HEK293 (cell line): ENCODE measurements around the gene SLC30A5.

Experiments
- BCL6B ChIP-seq: fragments of 450-650 bp; formaldehyde crosslinking; IDR thresholded peaks from 2 replicates; pipeline ENCODE4 v1.5.1; 2017; ENCODE audit warnings: missing biosample characterization, missing genetic modification characterization
- HIC1 ChIP-seq: fragments of 450-650 bp; formaldehyde crosslinking; IDR thresholded peaks from 2 replicates; pipeline ENCODE4 v1.5.1; 2016; ENCODE audit warnings: missing biosample characterization, missing genetic modification characterization
- KLF10 ChIP-seq: fragments of 450-650 bp; IDR thresholded peaks from 2 replicates; pipeline ENCODE4 v1.5.1; 2018; ENCODE audit warnings: missing biosample characterization, mild to moderate bottlenecking, missing genetic modification characterization
- KLF9 ChIP-seq: fragments of 450-650 bp; formaldehyde crosslinking; IDR thresholded peaks from 2 replicates; pipeline ENCODE4 v1.5.1; 2016; ENCODE audit warnings: missing biosample characterization, missing genetic modification characterization, low read depth
- PRDM6 ChIP-seq: fragments of 450-650 bp; formaldehyde crosslinking; IDR thresholded peaks from 2 replicates; pipeline ENCODE4 v1.5.1; 2017; ENCODE audit warnings: missing biosample characterization, missing genetic modification characterization
- SCRT1 ChIP-seq: fragments of 450-650 bp; formaldehyde crosslinking; IDR thresholded peaks from 2 replicates; pipeline ENCODE4 v1.5.1; 2016; ENCODE audit warnings: missing biosample characterization, missing genetic modification characterization, borderline replicate concordance
- ZBTB11 ChIP-seq: fragments of 450-650 bp; formaldehyde crosslinking; conservative IDR thresholded peaks from 2 replicates; pipeline ENCODE4 v1.5.1; 2016; ENCODE audit warnings: low read depth, missing biosample characterization, missing genetic modification characterization
- ZFP41 ChIP-seq: fragments of 450-650 bp; formaldehyde crosslinking; IDR thresholded peaks from 2 replicates; pipeline ENCODE4 v1.5.1; 2016; ENCODE audit warnings: missing biosample characterization, missing genetic modification characterization, borderline replicate concordance
- ZNF2 ChIP-seq: fragments of 450-650 bp; formaldehyde crosslinking; IDR thresholded peaks from 2 replicates; pipeline ENCODE4 v1.5.1; 2016; ENCODE audit warnings: missing biosample characterization, missing genetic modification characterization
- ZNF266 ChIP-seq: fragments of 450-650 bp; formaldehyde crosslinking; IDR thresholded peaks from 2 replicates; pipeline ENCODE4 v1.5.1; 2016; ENCODE audit warnings: missing biosample characterization, missing genetic modification characterization, low read depth
- ZNF350 ChIP-seq: fragments of 450-650 bp; formaldehyde crosslinking; IDR thresholded peaks from 2 replicates; pipeline ENCODE4 v1.5.0; 2017; ENCODE audit warnings: missing biosample characterization, mild to moderate bottlenecking, missing genetic modification characterization
- ZNF518A ChIP-seq: fragments of 450-650 bp; formaldehyde crosslinking; conservative IDR thresholded peaks from 2 replicates; pipeline ENCODE4 v1.5.1; 2016; ENCODE audit warnings: low read depth, missing biosample characterization, missing genetic modification characterization
- ZNF530 ChIP-seq: fragments of 450-650 bp; formaldehyde crosslinking; IDR thresholded peaks from 2 replicates; pipeline ENCODE4 v1.5.1; 2016; ENCODE audit warnings: low read depth, missing biosample characterization, missing genetic modification characterization
- ZNF76 ChIP-seq: fragments of 450-650 bp; formaldehyde crosslinking; IDR thresholded peaks from 2 replicates; pipeline ENCODE4; 2016; ENCODE audit warnings: low read depth, missing biosample characterization, missing genetic modification characterization, borderline replicate concordance
- ZNF768 ChIP-seq: fragments of 450-650 bp; formaldehyde crosslinking; IDR thresholded peaks from 2 replicates; pipeline ENCODE4 v1.5.1; 2018; ENCODE audit warnings: missing biosample characterization, mild to moderate bottlenecking, missing genetic modification characterization
- ZSCAN4 ChIP-seq: fragments of 450-650 bp; formaldehyde crosslinking; IDR thresholded peaks from 2 replicates; pipeline ENCODE4 v1.5.1; 2017; ENCODE audit warnings: missing biosample characterization, missing genetic modification characterization
- TF ChIP-seq, protein P1 (sequence below): fragments of 450-650 bp; formaldehyde crosslinking; IDR thresholded peaks from 2 replicates; pipeline ENCODE4 v1.5.1; 2016; ENCODE audit warnings: missing biosample characterization, missing genetic modification characterization

Gene SLC30A5

DNA sequence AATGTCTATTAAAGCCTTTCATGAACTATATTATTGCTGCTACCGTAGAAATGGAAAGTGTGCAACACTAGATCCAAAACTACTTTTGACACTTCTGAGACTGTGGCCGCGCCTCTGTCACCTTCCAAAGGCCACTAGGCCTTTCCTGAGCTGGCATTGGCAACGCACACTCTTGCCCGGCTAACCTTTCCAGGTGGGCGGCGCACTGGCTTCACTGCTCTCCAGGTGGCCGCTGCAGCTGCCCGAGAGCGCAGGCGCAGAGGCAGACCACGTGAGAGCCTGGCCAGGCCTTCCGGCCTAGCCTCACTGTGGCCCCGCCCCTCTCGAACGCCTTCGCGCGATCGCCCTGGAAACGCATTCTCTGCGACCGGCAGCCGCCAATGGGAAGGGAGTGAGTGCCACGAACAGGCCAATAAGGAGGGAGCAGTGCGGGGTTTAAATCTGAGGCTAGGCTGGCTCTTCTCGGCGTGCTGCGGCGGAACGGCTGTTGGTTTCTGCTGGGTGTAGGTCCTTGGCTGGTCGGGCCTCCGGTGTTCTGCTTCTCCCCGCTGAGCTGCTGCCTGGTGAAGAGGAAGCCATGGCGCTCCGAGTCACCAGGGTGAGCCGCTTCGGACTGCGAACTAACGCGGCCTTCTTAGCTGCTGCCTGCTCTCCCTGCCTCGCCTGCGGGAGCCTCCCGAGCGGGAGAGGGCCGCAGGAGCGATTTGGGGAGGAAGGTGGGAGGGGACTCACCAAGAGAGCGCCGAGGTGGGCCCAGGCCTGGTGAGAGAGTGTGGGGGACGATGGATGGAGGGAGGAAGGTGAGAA is 73.1 kb downstream of the SLC30A5 start, which contains the start of gene CCNB1 (continued):
- TF ChIP-seq ZSCAN4 (tag by site-specific recombination), result no peak
- no peak for TF ChIP-seq SCRT1 (tag by site-specific recombination)
- TF ChIP-seq ZNF266, result no peak
- TF ChIP-seq KLF10 (tag by site-specific recombination), result no peak
- TF ChIP-seq PRDM6 (tag by site-specific recombination), result no peak
- no peak; the same call in 1 of the 2 replicates for TF ChIP-seq ZBTB11 (tag by site-specific recombination)
- no peak for TF ChIP-seq BCL6B (tag by site-specific recombination)
- TF ChIP-seq, protein P1, sequence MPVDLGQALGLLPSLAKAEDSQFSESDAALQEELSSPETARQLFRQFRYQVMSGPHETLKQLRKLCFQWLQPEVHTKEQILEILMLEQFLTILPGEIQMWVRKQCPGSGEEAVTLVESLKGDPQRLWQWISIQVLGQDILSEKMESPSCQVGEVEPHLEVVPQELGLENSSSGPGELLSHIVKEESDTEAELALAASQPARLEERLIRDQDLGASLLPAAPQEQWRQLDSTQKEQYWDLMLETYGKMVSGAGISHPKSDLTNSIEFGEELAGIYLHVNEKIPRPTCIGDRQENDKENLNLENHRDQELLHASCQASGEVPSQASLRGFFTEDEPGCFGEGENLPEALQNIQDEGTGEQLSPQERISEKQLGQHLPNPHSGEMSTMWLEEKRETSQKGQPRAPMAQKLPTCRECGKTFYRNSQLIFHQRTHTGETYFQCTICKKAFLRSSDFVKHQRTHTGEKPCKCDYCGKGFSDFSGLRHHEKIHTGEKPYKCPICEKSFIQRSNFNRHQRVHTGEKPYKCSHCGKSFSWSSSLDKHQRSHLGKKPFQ (tag by site-specific recombination), result no peak
- peak; percentile 92 for TF ChIP-seq HIC1 (tag by site-specific recombination)
- peak; percentile 83 for TF ChIP-seq KLF9 (tag by site-specific recombination)
- peak; percentile 79; the same call in 1 of the 2 replicates for TF ChIP-seq ZNF2 (tag by site-specific recombination)
- peak; percentile 28; the same call in 1 of the 2 replicates for TF ChIP-seq ZNF76 (tag by site-specific recombination)
- TF ChIP-seq ZNF530 (tag by site-specific recombination), result no peak
- no peak for TF ChIP-seq ZNF350 (tag by site-specific recombination)
- TF ChIP-seq ZFP41 (tag by site-specific recombination), result no peak
- TF ChIP-seq ZNF518A (tag by site-specific recombination), result peak; percentile 45; the same call in 1 of the 2 replicates
- peak; percentile 23; the same call in 1 of the 2 replicates for TF ChIP-seq ZNF768
